ENCODE results near the gene PTPN4.
A peak's percentile ranks its signal among the peaks of the same experiment; 100 is the strongest.
"Not testable (repeated sequence)": the region's sequence is repeated elsewhere in the genome, so short reads cannot be mapped to it uniquely, and the experiment has no call there.

DNA sequence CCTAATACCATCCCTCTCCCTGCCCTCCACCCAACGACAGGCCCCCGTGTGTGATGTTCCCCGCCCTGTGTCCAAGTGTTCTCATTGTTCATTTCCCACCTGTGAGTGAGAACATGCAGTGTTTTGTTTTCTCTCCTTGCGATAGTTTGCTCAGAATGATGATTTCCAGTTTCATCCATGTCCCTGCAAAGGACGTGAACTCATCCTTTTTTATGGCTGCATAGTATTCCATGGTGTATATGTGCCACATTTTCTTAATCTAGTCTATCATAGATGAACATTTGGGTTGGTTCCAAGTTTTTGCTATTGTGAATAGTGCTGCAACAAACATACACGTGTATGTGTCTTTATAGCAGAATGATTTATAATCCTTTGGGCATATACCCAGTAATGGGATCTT is 44.7 kb downstream of the PTPN4 start:
- not testable (repeated sequence) for TF ChIP-seq CSDC2 (CRISPR knock-in tag; IDR thresholded peaks at IDR 0.05); BACH2 (CRISPR knock-in tag; IDR thresholded peaks at IDR 0.05; ENCODE audit: borderline replicate concordance); PPARA (CRISPR knock-in tag; IDR thresholded peaks at IDR 0.05; ENCODE audit: borderline replicate concordance); ZFP30 (CRISPR knock-in tag; IDR thresholded peaks at IDR 0.05)
- peak; percentile 40; the same call in 1 of the 2 replicates for TF ChIP-seq ZNF8 (CRISPR knock-in tag; IDR thresholded peaks at IDR 0.05)
- TF ChIP-seq, protein P1, sequence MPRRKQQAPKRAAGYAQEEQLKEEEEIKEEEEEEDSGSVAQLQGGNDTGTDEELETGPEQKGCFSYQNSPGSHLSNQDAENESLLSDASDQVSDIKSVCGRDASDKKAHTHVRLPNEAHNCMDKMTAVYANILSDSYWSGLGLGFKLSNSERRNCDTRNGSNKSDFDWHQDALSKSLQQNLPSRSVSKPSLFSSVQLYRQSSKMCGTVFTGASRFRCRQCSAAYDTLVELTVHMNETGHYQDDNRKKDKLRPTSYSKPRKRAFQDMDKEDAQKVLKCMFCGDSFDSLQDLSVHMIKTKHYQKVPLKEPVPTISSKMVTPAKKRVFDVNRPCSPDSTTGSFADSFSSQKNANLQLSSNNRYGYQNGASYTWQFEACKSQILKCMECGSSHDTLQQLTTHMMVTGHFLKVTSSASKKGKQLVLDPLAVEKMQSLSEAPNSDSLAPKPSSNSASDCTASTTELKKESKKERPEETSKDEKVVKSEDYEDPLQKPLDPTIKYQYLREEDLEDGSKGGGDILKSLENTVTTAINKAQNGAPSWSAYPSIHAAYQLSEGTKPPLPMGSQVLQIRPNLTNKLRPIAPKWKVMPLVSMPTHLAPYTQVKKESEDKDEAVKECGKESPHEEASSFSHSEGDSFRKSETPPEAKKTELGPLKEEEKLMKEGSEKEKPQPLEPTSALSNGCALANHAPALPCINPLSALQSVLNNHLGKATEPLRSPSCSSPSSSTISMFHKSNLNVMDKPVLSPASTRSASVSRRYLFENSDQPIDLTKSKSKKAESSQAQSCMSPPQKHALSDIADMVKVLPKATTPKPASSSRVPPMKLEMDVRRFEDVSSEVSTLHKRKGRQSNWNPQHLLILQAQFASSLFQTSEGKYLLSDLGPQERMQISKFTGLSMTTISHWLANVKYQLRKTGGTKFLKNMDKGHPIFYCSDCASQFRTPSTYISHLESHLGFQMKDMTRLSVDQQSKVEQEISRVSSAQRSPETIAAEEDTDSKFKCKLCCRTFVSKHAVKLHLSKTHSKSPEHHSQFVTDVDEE (CRISPR knock-in tag; IDR thresholded peaks at IDR 0.05): not testable (repeated sequence)
